ENCODE results near the gene BEST2.
A peak's percentile ranks its signal among the peaks of the same experiment; 100 is the strongest.

The BEST2 gene

DNA sequence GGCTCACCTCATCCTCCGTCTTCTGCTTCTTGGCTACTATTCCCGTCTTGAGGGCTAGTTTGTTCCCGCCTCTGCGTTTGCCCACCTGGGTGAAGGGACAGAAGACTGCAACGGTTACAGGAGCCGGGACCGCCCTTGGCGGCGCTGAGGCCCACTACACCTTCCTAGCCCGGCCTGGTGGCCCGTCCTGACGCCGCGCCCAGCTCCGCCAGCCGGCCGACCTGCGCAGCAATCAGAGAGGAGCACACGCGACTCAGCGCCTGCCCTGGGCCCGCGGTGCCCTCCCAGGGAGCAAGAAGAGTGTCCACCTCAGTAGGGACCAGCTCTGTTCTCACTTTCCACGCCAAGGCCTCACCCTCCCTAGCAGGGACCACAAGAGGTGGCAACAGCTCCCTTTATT is 20.3 kb upstream of the BEST2 start:
- no peak for DNase-seq

- peak in 1 of 14 donors; percentile 6 for DNase-seq
Measured at GRCh38 chr19:12733369-12734214, 18.0 kb upstream of the BEST2 start.

GRCh38 chr19:12736995-12737834 is 14.4 kb upstream of the BEST2 start, which contains the start of gene GET3:
Gene GET3 (plus strand): TSS chr19:12737497. CDS start chr19:12737506, 9 bp downstream.
- peak; percentile 29 to 99 (median 86) for DNase-seq

- DNase-seq = no peak
Measured at GRCh38 chr19:12737835-12738351, 13.7 kb upstream of the BEST2 start.

GRCh38 chr19:12745166-12745897 is 6.3 kb upstream of the BEST2 start:
- DNase-seq = no peak

DNA sequence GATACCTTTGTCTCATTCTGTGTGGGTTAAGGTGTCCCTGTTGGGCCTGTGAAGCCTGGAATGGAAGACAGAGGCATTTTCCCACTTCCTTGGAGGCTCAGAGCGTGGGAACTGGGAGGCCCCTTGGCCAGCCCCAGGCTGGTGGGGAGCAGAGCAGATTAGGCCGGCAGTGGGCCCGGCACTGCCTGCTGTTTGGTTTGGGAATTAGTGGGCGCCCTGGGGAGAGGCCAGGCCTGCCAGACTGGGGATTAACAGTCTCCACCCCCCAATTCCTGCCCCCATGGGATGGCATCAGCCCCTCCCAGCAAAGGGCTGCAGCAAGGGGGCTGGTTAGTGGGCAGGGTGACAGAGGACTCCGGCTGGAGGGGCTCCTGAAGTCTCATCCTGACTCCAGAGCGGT is 3.1 kb upstream of the BEST2 start:
- no peak for DNase-seq

GRCh38 chr19:12749938-12750521 is 1.6 kb upstream of the BEST2 start:
- DNase-seq = no peak

- DNase-seq = no peak
Measured at GRCh38 chr19:12750851-12751250, 740 bp upstream of the BEST2 start.

- DNase-seq = no peak
Measured at GRCh38 chr19:12752056-12752781, 628 bp downstream of the BEST2 start.

DNA sequence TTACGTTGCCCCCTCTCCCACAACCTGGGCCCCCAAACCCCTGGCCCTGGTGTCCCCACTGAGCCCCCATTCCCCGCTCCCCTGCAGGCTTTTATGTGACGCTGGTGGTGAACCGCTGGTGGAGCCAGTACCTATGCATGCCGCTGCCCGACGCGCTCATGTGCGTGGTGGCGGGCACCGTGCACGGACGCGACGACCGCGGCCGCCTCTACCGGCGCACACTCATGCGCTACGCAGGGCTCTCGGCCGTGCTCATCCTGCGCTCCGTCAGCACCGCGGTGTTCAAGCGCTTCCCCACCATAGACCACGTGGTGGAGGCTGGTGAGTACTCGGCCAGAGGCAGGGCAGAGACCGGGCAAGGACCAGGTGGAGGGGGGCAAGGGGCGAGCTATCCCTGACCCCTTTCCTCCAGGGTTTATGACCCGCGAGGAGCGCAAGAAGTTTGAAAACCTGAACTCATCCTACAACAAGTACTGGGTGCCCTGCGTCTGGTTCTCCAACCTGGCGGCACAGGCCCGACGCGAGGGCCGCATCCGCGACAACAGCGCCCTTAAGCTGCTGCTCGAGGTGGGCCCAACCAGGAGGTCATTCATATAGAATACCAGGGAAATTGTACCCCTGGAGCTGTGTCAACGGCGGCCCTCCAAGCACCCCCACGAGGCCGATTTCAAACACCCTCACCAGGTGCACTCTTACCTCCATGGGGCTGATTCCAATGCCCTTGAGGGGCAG is 3.0 kb downstream of the BEST2 start:
- no peak for DNase-seq

DNA sequence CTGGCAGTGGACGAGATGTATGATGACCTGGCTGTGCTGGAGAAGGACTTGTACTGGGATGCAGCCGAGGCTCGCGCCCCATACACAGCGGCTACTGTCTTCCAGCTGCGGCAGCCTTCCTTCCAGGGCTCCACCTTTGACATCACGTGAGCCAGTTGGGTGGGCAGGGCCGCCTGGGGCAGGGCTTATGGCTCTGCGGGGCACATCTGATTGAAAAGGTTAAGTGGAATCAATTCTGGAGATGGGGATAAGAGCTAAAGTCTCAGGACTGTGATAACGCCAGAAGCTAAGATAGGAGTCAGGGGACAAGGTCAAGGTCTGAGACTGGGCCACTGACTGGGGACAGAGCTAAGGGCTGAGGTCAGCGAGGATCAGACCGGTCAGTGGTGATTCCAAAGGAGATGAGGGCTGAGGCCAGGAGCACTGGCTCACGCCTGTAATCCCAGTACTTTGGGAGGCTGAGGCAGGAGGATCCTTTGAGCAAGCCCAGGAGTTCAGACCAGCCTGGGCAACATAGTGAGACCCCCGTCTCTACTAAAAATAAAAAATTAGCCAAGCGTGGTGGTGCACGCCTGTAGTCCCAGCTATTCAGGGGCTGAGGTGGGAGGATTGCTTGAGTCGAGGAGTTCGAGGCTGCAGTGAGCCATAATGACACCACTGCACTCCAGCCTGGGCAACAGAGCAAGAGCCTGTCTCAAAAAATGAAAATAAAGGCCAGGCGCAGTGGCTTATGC is 4.7 kb downstream of the BEST2 start:
- DNase-seq = no peak

- DNase-seq = peak in 8 of 14 donors; percentile 12 to 69 (median 26)
Measured at GRCh38 chr19:12757544-12758274, 6.1 kb downstream of the BEST2 start.

- DNase-seq = no peak
Measured at GRCh38 chr19:12759686-12760085, 8.1 kb downstream of the BEST2 start.

- DNase-seq = no peak
Measured at GRCh38 chr19:12763100-12763499, 11.5 kb downstream of the BEST2 start.

GRCh38 chr19:12764698-12765097 is 13.1 kb downstream of the BEST2 start:
- DNase-seq = no peak

DNA sequence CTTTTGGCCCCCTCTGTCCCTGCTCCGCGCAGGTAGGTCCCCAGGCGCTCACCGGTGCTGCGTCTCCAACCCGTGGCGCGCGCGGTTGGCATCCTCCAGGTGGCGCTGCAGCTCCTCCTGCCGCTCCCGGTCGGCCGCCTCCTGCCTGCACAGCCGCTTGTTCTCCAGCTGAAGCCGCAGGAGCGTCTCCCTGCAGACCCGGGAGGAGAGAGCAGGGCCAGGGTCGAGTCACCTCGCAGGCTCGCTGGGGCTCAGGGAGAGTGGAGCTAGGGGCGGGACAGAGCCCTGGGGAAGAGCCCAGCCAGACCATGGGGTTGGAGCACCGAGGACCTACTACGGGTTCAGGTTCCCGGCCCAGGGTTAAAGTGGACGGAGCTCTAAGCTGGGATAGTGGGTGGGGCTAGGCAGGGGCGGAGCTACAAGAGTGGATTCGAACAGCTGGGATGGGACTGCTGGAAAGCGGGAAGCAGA is 14.5 kb downstream of the BEST2 start:
- DNase-seq = peak in 7 of 14 donors; percentile 24 to 69 (median 40)

- no peak for DNase-seq
Measured at GRCh38 chr19:12767150-12767549, 15.6 kb downstream of the BEST2 start.

DNA sequence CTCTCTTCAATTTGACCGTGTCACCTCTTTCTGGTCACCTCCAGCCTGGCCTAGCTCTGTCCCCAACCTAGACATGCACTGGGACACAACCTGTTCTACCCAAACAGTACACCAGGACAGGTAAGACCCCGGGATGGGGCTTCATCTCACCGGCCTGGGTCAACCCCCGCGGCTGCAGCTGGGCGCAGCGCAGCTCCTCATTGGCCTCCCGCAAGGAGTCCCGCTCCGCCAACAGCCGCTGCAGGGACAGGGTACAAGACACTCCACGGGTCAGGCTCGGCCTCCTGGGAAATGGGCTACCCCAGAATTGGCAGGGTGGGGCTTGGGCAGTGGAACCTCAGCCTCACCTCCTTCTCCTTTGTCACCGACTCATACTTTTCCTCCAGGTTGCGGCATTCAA is 16.1 kb downstream of the BEST2 start:
- DNase-seq = no peak

DNA sequence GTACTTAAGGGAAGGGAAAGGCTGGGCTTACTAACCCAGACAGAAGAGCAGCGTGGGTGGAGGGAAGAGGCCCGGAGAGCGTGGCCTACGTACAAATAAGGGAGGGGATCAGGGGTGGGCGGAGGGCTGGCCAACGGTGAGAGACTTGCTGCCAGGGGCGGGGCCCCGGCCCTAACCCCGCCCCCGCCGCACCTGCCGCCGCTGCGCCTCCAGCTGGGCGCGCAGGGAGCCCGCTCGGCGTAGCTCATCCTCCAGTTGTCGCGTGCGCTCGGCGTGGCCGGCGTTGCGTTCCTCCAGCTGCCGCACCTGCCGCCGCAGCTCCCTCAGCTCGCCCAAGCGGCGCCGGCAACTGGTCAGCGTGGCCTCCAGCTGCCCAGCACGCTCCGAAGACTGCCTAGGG is 18.1 kb downstream of the BEST2 start:
- no peak for DNase-seq

All from C1 segment of cervical spinal cord (tissue), 14 donors.